ENCODE data around the gene GAD1. TPM values are rescaled to one million over a fixed set of nuclear protein-coding genes. Genes with fewer than 3 reads are reported as not detected.

GAD1 gene
- total RNA-seq, 2 donors from 2014 or later = 0.41 to 5.5 TPM

DNA sequence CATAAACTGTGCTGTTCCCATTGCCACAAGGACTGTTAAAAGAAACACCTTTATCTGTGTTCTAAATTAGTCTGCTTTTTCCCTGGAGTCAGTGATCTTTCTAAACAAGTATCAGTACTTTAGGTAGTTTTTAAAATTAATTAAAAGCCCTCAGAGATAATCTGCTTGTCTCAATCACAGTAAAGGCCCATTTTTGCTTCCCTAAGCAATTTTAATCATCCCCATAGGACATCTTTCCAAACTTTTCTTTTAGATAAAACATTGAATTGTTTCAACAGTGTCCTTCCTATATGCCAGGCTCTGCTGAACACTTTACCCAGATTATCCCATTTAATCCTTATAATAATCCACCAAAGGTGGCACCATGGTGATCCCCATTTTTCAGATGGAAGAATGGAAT is 42.6 kb upstream of the GAD1 start:
- no peak for DNase-seq (ENCODE audit: low spot score)
- Histone ChIP-seq H3K27me3 (replicated peaks; ENCODE audit: insufficient read depth) (no peaks in the 10 kb centered on the region), H3K4me3 (no peak overlapping the region), H3K4me1 (ENCODE audit: control insufficient read depth in 1 of 2, low read depth in 2 of 2) (peaks cover 0 to 17% of the 10 kb centered on the region in 2 donors), H3K9me3 (no peaks in the 10 kb centered on the region), H3K36me3 (no peaks in the 10 kb centered on the region), H3K27ac (no peak overlapping the region)
- no peak for ATAC-seq (ENCODE audit: insufficient number of reproducible peaks, low FRiP score, low read depth)
- TF ChIP-seq, protein P1, sequence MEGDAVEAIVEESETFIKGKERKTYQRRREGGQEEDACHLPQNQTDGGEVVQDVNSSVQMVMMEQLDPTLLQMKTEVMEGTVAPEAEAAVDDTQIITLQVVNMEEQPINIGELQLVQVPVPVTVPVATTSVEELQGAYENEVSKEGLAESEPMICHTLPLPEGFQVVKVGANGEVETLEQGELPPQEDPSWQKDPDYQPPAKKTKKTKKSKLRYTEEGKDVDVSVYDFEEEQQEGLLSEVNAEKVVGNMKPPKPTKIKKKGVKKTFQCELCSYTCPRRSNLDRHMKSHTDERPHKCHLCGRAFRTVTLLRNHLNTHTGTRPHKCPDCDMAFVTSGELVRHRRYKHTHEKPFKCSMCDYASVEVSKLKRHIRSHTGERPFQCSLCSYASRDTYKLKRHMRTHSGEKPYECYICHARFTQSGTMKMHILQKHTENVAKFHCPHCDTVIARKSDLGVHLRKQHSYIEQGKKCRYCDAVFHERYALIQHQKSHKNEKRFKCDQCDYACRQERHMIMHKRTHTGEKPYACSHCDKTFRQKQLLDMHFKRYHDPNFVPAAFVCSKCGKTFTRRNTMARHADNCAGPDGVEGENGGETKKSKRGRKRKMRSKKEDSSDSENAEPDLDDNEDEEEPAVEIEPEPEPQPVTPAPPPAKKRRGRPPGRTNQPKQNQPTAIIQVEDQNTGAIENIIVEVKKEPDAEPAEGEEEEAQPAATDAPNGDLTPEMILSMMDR (IDR thresholded peaks at IDR 0.05) = no peak

DNA sequence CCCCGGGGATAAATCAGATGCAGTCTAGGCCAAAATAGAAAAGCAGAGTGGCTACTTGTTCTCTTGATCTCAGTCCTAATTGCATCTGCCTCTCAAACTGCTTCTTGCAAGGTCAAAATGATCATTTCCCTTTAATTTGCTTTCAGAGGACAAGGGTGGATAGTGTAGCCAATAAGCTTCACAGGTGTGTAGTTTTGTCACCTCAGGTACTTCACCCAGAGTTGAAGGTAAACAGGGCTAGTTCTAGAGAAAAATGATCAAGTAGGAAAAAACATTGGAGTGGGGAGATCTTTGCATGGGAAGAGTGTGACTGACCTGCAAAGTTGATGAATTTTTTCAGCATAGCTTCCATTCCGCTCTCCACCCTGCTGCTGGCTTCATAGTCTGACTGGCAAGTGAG is 37.8 kb upstream of the GAD1 start:
- H3K4me1 ChIP-seq (ENCODE audit: control insufficient read depth in 1 of 2, low read depth in 2 of 2) = no peaks in the 10 kb centered on the region
- no peaks in the 10 kb centered on the region for H3K9me3 ChIP-seq
- ATAC-seq (ENCODE audit: insufficient number of reproducible peaks, low FRiP score, low read depth) (no peak), DNase-seq (ENCODE audit: low spot score) (no peak)
- no peak overlapping the region for H3K4me3 ChIP-seq
- H3K36me3 ChIP-seq = no peaks in the 10 kb centered on the region
- H3K27ac ChIP-seq = no peak overlapping the region
- TF ChIP-seq, protein P1 (IDR thresholded peaks at IDR 0.05) = no peak
- H3K27me3 ChIP-seq (replicated peaks; ENCODE audit: insufficient read depth) = no peaks in the 10 kb centered on the region

DNA sequence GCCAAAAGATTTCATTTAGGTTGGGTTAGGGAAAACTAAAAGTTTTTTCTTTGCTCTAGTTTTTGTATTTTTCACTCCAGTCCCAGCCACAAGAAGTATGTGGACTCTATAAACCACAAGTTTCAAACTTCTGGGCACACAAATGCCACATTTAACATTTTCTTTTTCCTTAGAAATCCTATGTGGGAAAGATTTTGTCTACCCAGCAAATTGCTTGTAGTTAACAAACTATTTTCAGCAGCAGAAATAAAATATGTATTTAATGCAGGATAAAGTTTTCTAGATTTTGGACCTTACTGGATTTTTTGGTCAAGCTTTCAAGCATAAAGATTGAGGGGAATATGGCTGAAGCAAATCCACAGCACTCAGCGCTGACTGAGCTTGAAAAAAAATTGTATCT is 37.4 kb upstream of the GAD1 start:
- no peak for DNase-seq (ENCODE audit: low spot score)
- ATAC-seq (ENCODE audit: insufficient number of reproducible peaks, low FRiP score, low read depth) = no peak
- TF ChIP-seq, protein P1 (IDR thresholded peaks at IDR 0.05) = no peak
- Histone ChIP-seq H3K36me3 (no peaks in the 10 kb centered on the region), H3K27ac (no peak overlapping the region), H3K9me3 (no peaks in the 10 kb centered on the region), H3K4me1 (ENCODE audit: control insufficient read depth in 1 of 2, low read depth in 2 of 2) (no peaks in the 10 kb centered on the region), H3K27me3 (replicated peaks; ENCODE audit: insufficient read depth) (no peaks in the 10 kb centered on the region), H3K4me3 (no peak overlapping the region)

DNA sequence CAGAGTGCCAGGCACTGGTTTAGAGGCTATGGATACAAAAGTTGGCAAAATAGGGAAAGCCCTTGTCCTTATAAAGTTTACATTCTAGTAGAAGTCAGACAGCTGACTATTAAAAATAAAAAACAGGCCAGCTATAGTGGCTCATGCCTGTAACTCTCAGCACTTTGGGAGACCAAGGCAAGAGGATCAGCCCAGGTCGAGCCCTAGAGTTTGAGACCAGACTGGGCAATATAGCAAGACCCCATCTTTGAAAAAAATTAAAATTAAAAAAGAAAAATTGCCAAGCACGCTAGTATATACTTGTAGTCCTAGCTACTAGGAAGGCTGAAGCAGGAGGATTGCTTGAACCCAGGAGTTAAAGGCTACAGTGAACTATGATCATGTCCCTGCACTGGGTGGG is 34.0 kb upstream of the GAD1 start:
- Histone ChIP-seq H3K9me3 (no peaks in the 10 kb centered on the region), H3K36me3 (no peaks in the 10 kb centered on the region), H3K27ac (no peak overlapping the region), H3K27me3 (replicated peaks; ENCODE audit: insufficient read depth) (no peaks in the 10 kb centered on the region), H3K4me3 (no peak overlapping the region), H3K4me1 (ENCODE audit: control insufficient read depth in 1 of 2, low read depth in 2 of 2) (no peaks in the 10 kb centered on the region)
- no peak for ATAC-seq (ENCODE audit: insufficient number of reproducible peaks, low FRiP score, low read depth)
- TF ChIP-seq, protein P1 (IDR thresholded peaks at IDR 0.05) = no peak
- no peak for DNase-seq (ENCODE audit: low spot score)

DNA sequence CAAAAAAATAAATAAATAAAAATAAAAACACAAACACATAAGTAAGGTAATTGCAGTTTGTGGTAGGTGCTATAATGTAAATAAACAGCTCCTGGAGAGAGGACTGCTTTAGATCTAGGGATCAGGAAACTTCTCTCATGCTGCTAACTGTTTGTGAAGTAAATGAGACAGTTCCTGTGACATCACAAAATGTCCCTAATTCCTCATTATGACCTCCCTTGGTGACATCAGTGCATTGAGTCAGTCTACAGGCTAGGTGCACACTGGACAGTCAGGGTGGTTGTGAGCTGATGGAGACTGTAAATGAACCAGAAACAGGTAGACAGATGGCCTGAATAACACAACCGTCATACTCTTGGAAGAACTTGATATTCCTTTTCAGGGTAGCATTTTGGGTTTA is 33.1 kb upstream of the GAD1 start:
- DNase-seq (ENCODE audit: low spot score) (no peak), ATAC-seq (ENCODE audit: insufficient number of reproducible peaks, low FRiP score, low read depth) (no peak)
- TF ChIP-seq, protein P1 (IDR thresholded peaks at IDR 0.05) = no peak
- Histone ChIP-seq H3K36me3 (no peaks in the 10 kb centered on the region), H3K27ac (no peak overlapping the region), H3K4me3 (no peak overlapping the region), H3K4me1 (ENCODE audit: control insufficient read depth in 1 of 2, low read depth in 2 of 2) (no peaks in the 10 kb centered on the region), H3K27me3 (replicated peaks; ENCODE audit: insufficient read depth) (no peaks in the 10 kb centered on the region), H3K9me3 (no peaks in the 10 kb centered on the region)
